Stimulated activated CD4-positive, alpha-beta T cell treated with anti-CD3 and anti-CD28 coated beads, TNF-alpha, amount 100 ng/mL, for 4 hours (primary cell): ENCODE measurements around the gene ZNF428.
"Not testable (repeated sequence)": the region's sequence is repeated elsewhere in the genome, so short reads cannot be mapped to it uniquely, and the experiment has no call there.

Source experiments
- DNase-seq, 3 experiments: peaks; one replicate each; pipeline ENCODE4 v3.0.0-alpha.2; 2020; ENCODE audit warnings: low read depth in 3 of 3

ZNF428 gene

GRCh38 chr19:43619262-43620060 is at the start of gene ZNF428:
Gene ZNF428, minus strand, starts transcription at chr19:43619629. Its CDS starts 5,325 bp downstream, at chr19:43614304.
- DNase-seq = peak; percentile 72 to 77 (median 77)

- DNase-seq = peak; percentile 92 to 95 (median 93)
Measured at GRCh38 chr19:43668406-43669109, 49.1 kb upstream of the ZNF428 start.

- DNase-seq = no peak
Measured at GRCh38 chr19:43667876-43668405, 48.5 kb upstream of the ZNF428 start.

- DNase-seq = no peak
Measured at GRCh38 chr19:43667126-43667875, 47.9 kb upstream of the ZNF428 start.

- DNase-seq = no peak
Measured at GRCh38 chr19:43664018-43664417, 44.6 kb upstream of the ZNF428 start.

- no peak for DNase-seq
Measured at GRCh38 chr19:43662487-43662886, 43.1 kb upstream of the ZNF428 start.

GRCh38 chr19:43660971-43661360 is 41.5 kb upstream of the ZNF428 start:
- no peak for DNase-seq

GRCh38 chr19:43660301-43660970 is 41.0 kb upstream of the ZNF428 start:
- DNase-seq = no peak

- no peak for DNase-seq
Measured at GRCh38 chr19:43658494-43658893, 39.1 kb upstream of the ZNF428 start.

GRCh38 chr19:43658001-43658400 is 38.6 kb upstream of the ZNF428 start:
- no peak for DNase-seq

- no peak for DNase-seq
Measured at GRCh38 chr19:43656436-43656835, 37.0 kb upstream of the ZNF428 start.

- no peak for DNase-seq
Measured at GRCh38 chr19:43652546-43652874, 33.1 kb upstream of the ZNF428 start.

GRCh38 chr19:43651758-43652545 is 32.5 kb upstream of the ZNF428 start:
- no peak for DNase-seq

GRCh38 chr19:43650276-43650675 is 30.8 kb upstream of the ZNF428 start:
- not testable (repeated sequence) for DNase-seq

- DNase-seq = no peak
Measured at GRCh38 chr19:43649514-43649913, 30.1 kb upstream of the ZNF428 start.

GRCh38 chr19:43648633-43649032 is 29.2 kb upstream of the ZNF428 start:
- no peak for DNase-seq

GRCh38 chr19:43644181-43644580 is 24.8 kb upstream of the ZNF428 start:
- DNase-seq = no peak

- no peak for DNase-seq
Measured at GRCh38 chr19:43643326-43643725, 23.9 kb upstream of the ZNF428 start.

GRCh38 chr19:43642531-43642930 is 23.1 kb upstream of the ZNF428 start:
- DNase-seq = no peak

- no peak for DNase-seq
Measured at GRCh38 chr19:43641333-43641732, 21.9 kb upstream of the ZNF428 start.

- no peak for DNase-seq
Measured at GRCh38 chr19:43640424-43640757, 21.0 kb upstream of the ZNF428 start.
